ENCODE measurements around the gene OXSR1.

Gene OXSR1

GRCh38 chr3:38297947-38298711 lies 132.8 kb downstream of the OXSR1 start:
- H3K36me3 ChIP-seq (replicated peaks), result no peaks in the 10 kb centered on the region
- no peaks in the 10 kb centered on the region for H3K27me3 ChIP-seq (replicated peaks)
- H3K27ac ChIP-seq, result no peak overlapping the region
- peak; percentile 4 for DNase-seq
- in situ Hi-C loops (cut with HindIII; ENCODE audit: low pct_ligation_motif_present, low sequenced_read_pairs), result no loop called here
- TF ChIP-seq, protein P1, sequence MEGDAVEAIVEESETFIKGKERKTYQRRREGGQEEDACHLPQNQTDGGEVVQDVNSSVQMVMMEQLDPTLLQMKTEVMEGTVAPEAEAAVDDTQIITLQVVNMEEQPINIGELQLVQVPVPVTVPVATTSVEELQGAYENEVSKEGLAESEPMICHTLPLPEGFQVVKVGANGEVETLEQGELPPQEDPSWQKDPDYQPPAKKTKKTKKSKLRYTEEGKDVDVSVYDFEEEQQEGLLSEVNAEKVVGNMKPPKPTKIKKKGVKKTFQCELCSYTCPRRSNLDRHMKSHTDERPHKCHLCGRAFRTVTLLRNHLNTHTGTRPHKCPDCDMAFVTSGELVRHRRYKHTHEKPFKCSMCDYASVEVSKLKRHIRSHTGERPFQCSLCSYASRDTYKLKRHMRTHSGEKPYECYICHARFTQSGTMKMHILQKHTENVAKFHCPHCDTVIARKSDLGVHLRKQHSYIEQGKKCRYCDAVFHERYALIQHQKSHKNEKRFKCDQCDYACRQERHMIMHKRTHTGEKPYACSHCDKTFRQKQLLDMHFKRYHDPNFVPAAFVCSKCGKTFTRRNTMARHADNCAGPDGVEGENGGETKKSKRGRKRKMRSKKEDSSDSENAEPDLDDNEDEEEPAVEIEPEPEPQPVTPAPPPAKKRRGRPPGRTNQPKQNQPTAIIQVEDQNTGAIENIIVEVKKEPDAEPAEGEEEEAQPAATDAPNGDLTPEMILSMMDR (IDR thresholded peaks at IDR 0.05; ENCODE audit: low read depth, low read length, missing control alignments), result peak; percentile 47
- H3K4me3 ChIP-seq (ENCODE audit: low read depth, low read length), result no peak overlapping the region
